ENCODE results near the gene FRMD8.
"Not testable (repeated sequence)": the region's sequence is repeated elsewhere in the genome, so short reads cannot be mapped to it uniquely, and the experiment has no call there.

The FRMD8 gene

DNA sequence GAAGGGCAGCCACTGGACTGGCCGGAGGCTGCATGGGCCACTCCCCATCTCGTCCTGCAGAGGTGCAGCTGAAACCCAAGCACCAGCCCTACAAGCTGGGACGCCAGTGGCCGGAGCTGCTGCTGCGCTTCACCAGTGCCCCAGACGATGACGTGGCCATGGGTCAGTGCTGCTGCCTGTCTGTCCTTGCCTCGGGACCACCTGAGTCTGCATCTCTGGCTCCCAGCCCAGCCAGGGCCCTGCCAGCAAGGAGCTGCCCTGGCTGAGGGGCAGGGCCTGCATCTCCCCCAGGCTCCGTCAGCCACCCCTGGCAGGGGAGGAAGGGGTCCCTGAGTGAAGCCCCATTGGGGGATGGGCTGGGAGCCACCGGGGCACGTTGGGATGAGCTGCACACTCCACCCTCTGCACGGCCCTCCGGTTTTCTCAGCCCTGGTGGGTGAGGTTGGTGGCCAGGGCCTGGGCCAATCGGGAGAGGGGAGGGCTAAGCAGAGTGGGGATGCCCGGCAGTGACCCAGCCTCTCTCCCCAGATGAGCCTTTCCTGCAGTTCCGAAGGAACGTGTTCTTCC is 7.2 kb downstream of the FRMD8 start:
- no peak for DNase-seq (ENCODE audit: low read depth in 2 of 2)

DNA sequence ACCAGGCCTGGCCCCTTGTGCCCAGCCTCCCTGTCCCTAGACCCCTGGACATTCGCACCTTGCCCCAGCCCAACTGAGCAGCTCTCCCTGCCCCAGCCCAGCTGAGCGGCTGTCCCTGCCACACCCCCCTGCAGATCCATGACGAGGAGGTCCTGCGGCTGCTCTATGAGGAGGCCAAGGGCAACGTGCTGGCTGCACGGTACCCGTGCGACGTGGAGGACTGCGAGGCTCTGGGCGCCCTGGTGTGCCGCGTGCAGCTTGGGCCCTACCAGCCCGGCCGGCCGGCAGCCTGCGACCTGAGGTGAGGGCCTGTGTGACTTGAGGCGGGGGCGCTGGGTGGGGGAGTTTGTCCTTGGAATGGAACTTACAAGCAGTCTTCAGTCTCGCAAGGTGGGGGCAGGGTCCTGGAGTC is 7.7 kb downstream of the FRMD8 start:
- no peak for DNase-seq (ENCODE audit: low read depth in 2 of 2)

DNA sequence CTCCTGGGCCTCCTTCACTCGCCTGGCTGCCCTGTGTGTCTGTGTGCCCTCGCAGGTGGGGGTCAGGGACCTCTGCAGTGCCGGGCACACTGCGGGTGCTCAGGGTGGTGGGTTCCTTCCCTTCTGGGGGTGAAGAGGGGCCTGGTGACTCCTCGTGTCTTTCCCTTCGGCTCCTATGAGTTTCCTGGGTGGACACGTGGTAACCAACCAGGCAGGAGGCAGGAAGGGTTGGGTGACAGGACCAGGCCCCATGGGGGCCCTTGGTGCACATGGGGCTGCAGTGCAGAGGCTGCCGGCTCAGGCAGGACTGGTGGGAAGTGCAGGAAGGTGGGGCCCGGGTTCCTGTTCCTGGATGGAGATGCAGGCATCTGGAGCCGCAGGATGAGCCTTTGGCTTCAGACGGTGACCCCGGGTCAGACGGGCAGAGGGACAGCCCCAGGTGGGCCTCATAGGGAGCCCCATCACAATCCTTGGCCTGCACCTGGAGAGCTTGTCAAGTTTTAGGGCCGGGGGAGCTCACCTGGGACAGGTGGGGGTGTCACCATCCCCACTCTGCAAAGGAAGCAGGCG is 9.6 kb downstream of the FRMD8 start:
- DNase-seq (ENCODE audit: low read depth in 2 of 2) = no peak

DNA sequence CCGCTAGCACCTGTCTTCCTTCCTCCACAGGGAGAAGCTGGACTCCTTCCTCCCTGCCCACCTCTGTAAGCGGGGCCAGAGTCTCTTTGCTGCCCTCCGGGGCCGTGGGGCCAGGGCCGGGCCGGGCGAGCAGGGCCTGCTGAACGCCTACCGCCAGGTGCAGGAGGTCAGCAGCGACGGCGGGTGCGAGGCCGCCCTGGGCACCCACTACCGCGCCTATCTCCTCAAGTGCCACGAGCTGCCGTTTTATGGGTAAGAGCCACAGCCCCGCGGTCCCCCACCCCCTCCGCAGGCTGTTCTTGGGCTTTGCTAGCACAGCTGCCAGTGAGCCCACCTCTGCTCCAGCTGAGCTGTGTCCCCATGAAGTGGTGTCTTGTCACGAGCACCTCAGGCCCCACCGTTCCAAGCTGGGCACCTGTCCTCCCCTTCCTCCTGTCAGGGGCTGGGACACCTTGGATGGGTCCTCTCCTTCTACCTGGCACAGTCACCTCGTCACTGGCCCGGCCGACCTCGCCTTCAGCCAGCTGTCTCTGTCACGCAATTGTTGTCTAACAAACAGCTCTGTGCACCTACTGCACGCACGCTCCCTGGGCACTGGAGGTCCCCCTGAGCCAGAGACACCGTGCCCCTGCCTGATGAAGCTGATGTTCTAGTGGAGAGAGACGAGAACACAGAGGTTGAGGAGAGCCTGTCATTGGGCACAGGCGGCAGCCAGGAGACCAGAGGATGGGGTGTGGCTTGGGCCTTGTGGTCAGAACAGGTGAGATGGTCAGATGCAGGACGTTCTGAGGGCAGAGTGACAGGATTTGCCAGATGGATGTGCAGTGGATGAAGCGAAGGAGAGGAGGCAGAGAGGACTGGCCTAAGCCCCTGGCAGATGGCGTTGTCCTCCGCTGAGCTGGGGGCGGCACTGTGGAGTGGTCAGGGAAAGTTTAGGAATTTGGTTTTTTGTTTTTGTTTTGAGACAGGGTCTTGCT is 10.6 kb downstream of the FRMD8 start:
- no peak for DNase-seq (ENCODE audit: low read depth in 2 of 2)

DNA sequence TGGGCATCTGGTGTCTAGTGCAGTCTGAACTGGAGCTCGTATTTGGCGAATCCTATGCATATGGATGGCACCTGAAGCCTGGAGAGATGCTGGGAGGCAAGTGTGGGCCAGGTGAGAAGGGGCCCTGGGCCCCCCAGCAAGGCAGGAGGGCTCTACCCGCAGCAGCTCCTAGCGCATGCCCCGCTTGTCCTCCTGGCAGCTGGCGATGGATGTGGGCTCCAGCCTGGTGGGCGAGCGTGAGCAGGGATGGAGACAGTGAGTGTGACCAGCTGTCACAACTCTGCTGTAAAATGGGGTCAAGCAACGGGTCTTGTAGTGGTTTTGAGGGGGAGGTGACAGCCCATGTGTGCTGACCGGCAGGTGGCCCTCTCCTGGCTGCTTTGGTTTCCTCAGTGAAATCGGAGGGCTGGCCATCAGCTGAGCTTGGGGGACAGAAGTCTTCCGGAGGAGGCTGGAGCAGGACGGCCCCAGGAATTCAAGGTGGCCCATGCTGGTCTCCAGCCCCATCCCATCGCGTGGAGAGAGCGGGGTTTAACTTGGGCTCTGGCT is 12.0 kb downstream of the FRMD8 start:
- no peak for DNase-seq (ENCODE audit: low read depth in 2 of 2)

DNA sequence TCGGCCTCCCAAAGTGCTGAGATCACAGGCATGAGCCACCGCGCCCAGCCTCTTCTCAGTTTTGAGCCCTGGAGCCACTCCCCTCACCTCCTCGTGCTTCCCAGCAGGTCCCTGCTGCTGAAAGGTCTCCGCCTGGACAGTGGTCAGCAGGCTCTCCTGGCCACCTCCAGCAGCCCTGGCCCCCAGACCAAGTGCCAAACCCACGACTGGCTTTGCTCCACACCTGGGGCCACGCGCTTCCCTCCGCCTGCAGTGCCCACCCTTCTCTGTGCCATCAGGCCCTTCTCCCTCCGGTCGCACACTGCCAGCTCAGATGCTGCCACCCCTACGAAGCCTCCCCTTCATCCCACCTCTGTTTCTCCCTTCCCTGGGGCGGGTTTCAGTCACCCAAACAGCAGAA is 12.8 kb downstream of the FRMD8 start:
- no peak for DNase-seq (ENCODE audit: low read depth in 2 of 2)

DNA sequence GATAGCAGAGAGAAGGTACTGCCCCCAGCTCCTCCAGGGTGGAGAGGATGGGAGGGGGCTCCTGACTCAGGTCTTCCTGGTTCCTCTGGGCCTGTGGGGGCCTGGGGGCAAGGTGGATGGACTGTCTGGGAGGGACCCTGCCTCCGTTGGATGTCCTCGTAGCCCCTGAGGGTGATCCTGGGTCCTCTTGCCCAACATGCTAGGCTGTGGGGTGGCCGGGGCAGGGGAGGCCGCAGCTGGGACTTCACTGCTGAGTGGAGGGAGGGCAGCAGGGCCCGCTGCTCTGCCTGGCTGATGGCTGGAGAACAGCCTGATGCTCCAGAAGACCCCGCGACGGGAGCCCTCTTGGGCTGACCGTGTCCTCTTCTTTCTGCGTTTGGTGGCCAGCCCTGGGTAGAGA is 13.4 kb downstream of the FRMD8 start:
- DNase-seq (ENCODE audit: low read depth in 2 of 2) = no peak

DNA sequence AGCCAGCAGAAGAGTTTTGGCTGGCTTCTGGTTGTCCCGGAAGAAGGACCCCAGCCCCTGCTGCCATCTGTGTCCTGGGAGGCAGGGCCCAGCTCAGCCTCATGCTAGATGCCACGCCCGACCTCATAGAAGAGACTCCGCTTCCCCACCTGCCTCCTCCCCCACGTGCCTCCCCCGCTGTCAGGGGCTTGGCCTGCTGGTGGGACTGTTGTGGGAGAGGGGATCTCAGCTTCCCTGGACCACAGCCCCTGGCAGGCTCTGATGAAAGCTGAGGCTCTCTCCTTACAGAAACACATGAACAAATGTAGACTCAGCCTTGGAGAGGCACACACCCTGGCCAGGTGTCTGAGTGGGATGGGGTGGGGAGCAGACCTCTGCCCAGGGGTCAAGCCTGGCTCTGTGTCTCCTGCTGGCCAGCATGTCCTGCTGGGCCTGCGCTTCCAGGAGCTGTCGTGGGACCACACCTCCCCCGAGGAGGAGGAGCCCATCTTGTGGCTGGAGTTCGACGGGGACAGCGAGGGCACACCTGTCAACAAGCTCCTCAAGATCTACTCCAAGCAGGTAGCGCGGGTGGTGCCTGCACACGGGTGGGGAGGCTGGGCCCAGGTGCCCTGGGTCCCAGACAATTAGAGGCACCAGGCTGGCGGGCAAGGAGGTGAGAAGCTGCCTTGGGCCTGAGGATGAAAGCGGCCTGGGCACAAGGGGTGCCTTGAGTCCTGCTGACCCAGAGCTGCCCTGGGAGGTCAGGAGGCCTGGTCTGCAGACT is 14.1 kb downstream of the FRMD8 start:
- no peak for DNase-seq (ENCODE audit: low read depth in 2 of 2)

DNA sequence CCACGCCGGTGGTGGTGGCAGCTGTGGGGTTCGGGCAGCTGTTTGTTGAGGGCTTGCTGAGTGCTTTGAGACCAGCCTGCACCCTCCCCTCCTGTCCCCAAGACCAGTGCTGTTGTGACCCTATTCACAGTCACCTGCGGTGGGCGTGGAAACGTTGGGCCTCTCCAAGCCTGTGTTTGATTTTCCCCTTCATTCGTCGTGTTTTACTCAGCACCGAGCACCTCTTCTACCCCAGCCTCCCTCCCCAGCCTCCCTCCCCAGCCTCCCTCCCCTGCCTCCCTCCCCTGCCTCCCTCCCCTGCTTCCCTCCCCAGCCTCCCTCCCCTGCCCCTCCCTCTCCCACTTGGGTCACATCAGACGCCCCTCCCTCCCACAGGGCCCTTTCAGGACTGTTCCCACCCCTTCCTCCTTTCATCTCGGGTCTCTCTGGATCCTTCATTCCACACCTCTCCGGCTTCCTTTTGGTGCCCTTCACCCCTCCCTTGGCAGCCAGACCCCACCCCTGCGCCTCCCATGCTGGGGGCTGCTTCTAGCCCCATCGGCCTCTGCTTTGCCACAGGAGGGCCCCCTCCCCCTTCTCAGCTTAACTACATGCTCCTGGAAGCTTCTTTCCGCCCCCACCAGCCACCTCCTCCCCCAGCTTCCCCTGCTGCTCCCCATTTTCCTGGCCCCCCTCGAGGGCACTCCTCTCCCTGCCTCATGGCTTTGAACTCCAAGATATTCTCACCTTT is 14.8 kb downstream of the FRMD8 start:
- DNase-seq (ENCODE audit: low read depth in 2 of 2) = no peak

DNA sequence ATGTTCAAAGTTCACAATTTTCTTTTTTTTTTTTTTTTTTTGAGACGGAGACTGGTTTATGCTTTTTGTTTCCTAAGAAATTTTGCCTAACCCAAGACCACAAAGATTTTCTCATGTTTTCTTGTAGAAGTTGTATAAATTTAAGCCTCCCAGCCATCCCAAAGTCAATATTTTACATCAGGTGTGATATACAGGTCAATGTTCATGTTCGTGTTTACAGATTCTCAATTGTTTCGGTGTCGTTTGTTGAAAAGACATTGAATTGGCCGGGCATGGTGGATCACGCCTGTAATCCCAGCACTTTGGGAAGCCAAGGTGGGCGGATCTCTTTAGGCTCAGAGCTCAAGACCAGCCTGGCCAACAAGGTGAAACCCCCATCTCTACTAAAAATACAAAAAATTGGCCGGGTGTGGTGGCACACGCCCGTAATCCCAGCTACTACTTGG is 15.4 kb downstream of the FRMD8 start:
- DNase-seq (ENCODE audit: low read depth in 2 of 2) = no peak

DNA sequence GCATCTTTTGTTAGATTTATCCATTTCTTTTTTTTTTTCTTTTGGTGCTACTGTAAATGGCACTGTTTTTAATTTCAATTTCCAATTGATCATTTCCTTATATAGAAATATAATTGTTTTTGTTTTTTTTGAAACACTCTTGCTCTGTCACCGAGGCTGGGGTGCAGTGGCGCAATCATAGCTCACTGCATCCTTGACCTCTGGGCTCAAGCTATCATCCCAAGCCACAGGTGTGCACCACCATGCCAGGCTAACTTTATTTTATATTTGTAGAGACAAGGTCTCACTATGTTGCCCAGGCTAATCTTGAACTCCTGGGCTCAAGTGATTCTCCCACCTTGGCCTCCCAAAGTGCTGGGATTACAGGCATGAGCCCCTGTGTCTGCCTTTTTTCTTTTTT is 16.4 kb downstream of the FRMD8 start:
- no peak for DNase-seq (ENCODE audit: low read depth in 2 of 2)

DNA sequence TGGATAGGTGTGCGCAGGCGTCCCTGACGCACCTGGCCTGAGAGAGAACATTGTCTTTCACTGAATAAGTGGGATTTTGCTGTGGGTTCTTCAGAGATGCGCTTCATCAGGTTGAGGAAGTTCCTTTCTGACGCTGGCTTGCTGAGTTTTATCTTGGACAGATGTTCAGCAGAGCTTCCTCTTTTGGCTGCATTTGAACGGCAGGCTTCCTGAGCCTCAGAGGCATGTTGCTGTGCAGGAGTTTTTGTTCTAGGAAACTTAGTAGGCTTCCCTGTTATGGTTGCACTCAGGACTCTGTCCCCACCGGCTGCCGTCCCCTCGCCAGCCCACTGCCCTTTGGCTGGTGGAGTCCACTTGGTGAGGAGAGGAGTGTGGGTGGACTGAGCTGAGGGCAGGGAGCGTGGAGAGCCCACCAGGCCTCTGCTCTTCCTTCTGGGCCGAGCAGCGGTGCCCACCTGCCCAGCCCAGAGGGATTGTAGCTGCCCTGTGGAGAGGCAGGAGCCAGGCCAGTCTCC is 17.2 kb downstream of the FRMD8 start:
- no peak for DNase-seq (ENCODE audit: low read depth in 2 of 2)

DNA sequence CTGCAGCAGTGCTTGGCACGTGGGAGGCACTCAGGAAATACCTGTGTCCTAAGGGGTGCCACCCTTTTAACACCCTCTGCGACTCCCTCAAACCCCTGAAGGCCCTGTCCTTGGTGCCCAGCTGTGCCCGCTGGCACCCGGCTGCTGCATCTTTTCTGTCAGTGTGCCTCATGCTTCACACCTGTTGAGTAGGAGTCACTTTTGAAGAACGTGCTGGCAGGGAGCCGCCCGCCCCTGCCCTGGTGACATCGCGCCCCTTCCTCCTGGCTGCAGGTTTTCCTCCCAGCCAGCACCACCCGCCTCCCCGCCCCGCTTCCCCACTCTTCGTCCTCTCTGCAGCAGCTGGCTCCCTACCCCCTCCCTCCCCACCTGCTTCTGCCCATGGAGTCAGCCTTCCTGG is 17.8 kb downstream of the FRMD8 start:
- no peak for DNase-seq (ENCODE audit: low read depth in 2 of 2)

DNA sequence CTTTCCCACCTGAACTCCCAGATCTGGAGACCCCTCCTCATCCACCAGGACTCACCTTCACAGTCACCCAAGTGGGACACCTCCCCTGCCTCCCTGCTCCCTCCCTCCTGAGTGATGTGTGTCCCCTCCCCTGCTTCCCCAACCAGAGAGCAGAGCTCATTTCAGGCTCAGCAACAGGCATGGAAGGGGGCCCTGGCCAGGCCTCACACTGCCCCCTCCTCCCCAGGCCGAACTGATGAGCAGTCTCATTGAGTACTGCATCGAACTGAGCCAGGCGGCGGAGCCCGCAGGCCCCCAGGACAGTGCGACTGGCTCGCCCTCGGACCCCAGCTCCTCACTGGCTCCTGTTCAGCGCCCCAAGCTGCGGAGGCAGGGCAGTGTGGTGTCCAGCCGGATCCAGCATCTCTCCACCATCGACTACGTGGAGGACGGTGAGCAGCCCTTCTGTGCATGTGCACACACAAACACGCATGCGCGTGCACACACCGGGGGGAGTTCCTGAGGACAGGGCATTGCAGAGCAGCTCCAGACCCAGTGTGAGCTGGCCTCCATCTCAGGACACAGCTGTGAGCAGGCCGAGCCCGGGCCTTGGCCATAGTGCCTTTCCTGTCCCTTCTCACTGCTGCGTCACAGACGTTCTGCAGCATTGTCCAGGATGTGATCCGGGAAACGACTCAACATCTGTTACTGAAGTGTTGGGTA is 18.4 kb downstream of the FRMD8 start:
- no peak for DNase-seq (ENCODE audit: low read depth in 2 of 2)

DNA sequence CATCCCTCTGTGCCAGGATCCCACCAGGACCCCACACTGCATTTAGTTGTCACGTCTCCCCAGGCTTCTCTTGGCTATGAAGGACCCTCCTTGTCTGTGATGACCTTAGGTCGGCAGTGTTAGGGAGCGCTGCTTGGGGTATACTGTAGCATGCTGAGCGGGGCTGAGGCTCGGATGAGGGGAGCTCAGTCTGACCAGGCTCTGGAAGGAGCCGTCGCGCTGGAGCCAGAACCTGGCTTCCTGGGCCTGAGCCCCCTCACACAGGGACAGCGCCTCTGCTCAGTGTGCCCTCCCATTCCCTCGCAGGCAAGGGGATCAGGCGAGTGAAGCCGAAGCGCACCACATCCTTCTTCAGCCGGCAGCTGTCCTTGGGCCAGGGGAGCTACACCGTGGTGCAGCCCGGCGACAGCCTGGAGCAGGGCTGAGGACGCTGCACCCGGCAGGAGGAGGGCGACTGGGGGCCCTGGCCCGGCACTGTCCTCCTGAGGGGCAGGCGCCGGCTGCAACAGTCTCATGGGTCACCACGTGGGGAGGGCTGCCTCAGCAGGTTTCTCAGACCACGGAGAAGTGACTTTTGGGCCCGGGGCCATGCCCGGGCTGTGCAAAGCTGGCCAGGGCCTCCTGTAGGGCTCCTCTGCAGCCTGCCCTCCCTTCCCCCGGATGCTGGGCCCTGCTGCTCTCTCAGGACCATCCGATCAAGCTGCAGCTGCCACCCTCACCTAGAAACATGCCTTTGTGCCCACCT is 24.7 kb downstream of the FRMD8 start:
- no peak for DNase-seq (ENCODE audit: low read depth in 2 of 2)

DNA sequence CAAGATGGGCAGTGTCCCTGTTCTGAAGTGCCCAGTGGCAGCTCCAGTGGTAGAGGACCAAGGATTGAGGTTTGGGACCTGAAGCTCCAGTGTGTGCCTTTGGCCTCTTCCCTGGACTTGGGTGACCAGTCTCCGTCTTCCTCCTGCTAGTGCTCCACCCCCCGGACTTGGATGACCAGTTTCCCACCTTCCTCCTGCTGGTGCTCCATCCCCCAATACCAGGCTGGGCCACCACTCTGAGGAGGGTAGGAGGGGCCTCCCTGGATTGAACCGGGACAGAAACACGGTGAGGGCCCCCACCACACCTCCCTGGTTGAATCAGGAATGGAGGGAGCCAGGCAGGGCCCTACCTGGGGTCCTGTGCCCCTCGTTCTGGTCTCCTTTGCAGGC is 25.2 kb downstream of the FRMD8 start:
- DNase-seq (ENCODE audit: low read depth in 2 of 2) = no peak

DNA sequence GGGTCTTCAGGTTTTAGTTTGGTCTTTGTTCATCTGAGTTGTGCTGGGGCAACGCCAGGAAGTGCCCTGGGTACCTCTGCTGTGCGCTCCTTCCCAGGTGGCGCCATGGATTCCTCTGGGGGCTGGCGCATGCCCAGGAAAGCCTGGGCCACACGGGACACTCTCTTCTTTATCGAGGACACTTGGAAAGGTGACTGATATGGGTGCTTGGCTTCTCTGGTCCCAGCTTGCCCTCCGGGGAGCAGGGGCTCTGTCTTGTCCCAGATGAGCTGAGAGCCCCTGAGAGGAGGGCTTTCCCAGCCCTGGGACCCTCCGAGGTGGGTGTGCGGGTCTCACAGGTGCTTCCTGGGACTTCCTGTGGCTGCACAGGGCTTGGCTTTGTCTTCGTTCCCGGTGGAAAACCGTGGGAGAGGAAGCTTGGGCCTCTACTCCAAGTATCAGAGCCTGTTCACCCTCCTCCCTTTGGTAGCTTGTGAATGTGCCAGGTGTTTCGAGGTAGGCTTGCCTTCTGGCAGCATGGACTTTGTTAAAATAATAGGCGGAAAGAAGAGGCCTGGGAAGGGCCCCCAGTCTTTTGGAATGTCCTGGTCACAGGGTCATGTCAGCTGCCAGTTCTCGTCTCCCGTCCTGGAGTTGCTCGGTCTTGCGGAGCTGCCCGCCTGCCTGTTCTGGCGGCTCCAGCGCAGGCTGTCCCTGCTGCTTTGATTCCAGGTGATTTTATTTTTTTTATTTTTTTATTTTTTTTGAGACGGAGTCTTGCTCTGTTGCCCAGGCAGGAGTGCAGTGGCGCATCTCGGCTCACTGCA is 26.0 kb downstream of the FRMD8 start:
- no peak for DNase-seq (ENCODE audit: low read depth in 2 of 2)

DNA sequence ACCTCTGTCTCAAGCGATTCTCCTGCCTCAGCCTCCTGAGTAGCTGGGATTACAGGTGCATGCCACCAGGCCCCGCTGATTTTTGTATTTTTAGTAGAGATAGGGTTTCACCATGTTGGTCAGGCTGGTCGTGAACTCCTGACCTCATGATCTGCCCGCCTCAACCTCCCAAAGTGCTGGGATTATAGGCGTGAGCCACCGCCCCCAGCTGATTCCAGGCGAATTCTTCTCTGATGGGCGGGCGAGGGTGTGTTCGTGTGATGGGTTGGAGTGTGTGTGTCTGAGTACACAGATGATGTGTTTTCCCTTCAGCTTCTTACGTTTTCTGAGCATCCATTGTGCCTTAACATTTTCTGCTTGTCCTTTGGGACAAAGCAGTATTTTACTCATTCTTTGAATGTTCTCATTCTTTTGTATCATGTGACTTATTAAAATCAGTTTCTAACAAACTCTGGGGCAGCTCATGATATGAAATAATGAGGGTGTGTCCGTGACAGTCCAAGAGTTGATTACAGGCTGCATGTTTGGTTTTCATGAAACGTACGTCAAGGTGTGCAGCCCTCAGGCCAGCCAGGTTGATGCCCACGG is 26.7 kb downstream of the FRMD8 start:
- DNase-seq (ENCODE audit: low read depth in 2 of 2) = not testable (repeated sequence)

Measured in stimulated activated CD8-positive, alpha-beta memory T cell treated with anti-CD3 and anti-CD28 coated beads, Interleukin-2, amount 100 ng/mL, for 48 hours (primary cell).